Measurements from ENCODE around the gene STXBP6. TPM values are rescaled to one million over a fixed set of nuclear protein-coding genes. Genes with fewer than 3 reads are reported as not detected.
A peak's percentile ranks its signal among the peaks of the same experiment; 100 is the strongest.

STXBP6 gene
- polyA plus RNA-seq, 1 donor from 2014 or later: not detected

DNA sequence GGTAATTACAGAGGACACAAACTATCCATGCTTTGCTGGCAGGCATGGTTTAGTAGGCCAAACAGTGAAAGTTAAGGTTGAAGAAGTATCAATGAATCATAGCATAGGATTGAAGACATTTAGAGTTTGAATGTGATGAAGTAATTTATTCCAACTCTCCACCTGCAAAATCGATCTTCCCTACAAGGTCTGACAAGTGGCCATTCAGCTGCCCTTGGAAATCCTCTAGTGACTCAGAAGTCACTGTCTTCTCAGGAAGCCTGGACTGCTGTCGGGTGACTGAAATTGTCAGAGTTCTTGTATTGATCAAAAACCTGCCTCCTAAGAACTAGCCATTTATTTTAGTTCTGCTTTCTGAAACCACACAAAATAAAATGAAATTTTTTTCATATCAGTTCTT lies 17.7 kb upstream of the STXBP6 start:
- Mint-ChIP-seq H3K27me3 (peaks cover 1% of the 10 kb centered on the region), H3K4me3 (no peak overlapping the region), H3K36me3 (no peaks in the 10 kb centered on the region), H3K27ac (no peak overlapping the region), H3K4me1 (no peaks in the 10 kb centered on the region), H3K9me3 (no peaks in the 10 kb centered on the region)

- no peak overlapping the region for H3K4me3 Mint-ChIP-seq
- peaks cover 4% of the 10 kb centered on the region for H3K27me3 Mint-ChIP-seq
- no peaks in the 10 kb centered on the region for H3K9me3 Mint-ChIP-seq
- H3K4me1 Mint-ChIP-seq: no peaks in the 10 kb centered on the region
- no peaks in the 10 kb centered on the region for H3K36me3 Mint-ChIP-seq
- no peak overlapping the region for H3K27ac Mint-ChIP-seq
These were observed 12.0 kb upstream of the STXBP6 start for GRCh38 chr14:25062022-25062321.

DNA sequence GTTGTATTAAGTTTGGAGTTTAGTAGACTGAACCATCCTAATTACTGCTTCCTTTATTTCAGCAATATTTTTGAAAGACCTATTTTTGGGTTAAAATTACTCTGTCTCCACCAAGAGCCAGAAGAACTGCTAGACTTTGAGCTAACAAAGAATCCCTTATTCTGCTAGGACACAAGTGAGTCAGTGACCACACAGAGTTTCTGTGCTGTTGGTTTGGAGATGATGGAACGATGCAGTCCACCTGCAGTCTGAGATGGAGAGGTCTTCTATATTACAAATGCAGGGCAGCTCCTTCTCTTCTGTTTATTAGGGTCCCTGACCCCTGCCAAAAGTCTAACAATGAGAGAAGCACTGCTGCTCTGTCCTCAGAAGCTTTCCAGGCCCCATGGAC lies 6.7 kb upstream of the STXBP6 start:
- Mint-ChIP-seq H3K9me3 (no peaks in the 10 kb centered on the region), H3K4me1 (no peaks in the 10 kb centered on the region), H3K27me3 (peaks cover 8% of the 10 kb centered on the region), H3K36me3 (peaks cover 2% of the 10 kb centered on the region), H3K27ac (no peak overlapping the region), H3K4me3 (no peak overlapping the region)

GRCh38 chr14:25055992-25056687 lies 6.2 kb upstream of the STXBP6 start:
- Mint-ChIP-seq H3K27me3 (peaks cover 11% of the 10 kb centered on the region), H3K4me1 (no peaks in the 10 kb centered on the region), H3K36me3 (peaks cover 2% of the 10 kb centered on the region), H3K4me3 (no peak overlapping the region), H3K27ac (no peak overlapping the region), H3K9me3 (peaks cover 0 to 2% (median 0%) of the 10 kb centered on the region in 3 donors)

DNA sequence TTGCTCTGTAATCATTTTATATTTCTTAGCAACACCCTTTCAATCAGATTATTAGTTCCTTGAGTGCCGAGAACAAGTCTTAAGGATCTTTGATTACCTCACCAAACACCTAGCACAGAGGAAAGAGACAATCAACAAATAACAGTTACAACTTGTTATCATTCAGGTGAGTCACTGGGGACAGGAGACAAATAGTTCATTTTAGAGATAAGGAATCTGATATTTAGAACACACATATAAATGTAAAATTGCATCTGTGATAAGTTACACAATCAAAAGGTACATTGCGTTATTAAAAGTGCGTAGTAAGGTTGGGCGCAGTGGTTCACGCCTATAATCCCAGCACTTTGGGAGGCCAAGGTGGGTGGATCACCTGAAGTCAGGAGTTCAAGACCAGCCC lies 5.1 kb upstream of the STXBP6 start:
- Mint-ChIP-seq H3K27me3 (peaks cover 18% of the 10 kb centered on the region), H3K36me3 (peaks cover 2% of the 10 kb centered on the region), H3K4me1 (peaks cover 0 to 6% (median 2%) of the 10 kb centered on the region in 3 donors), H3K27ac (no peak overlapping the region), H3K9me3 (peaks cover 0 to 4% (median 0%) of the 10 kb centered on the region in 3 donors), H3K4me3 (no peak overlapping the region)

DNA sequence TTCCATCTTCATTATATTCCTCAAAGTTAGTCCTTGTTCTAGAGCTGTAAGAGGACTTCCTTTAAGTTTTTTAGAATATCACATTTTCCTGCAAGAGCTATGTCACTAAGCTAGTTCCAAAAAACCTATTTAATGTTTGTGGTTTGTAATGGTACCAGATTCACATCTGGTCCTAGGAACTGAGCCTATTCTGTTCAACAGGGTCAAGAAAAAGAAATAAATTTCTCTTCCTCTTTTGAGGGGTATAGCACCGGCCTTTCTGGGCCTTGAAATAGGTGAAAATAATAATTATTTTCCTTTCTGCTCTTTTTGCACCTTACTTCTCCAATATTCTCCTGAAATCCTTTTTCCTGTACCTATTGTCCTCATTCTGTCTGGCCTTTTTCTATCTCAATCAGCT lies 3.6 kb upstream of the STXBP6 start:
- Mint-ChIP-seq H3K9me3 (peaks cover 0 to 4% (median 0%) of the 10 kb centered on the region in 3 donors), H3K27ac (no peak overlapping the region), H3K36me3 (peaks cover 2% of the 10 kb centered on the region), H3K4me1 (peaks cover 0 to 8% (median 2%) of the 10 kb centered on the region in 3 donors), H3K27me3 (peaks cover 27% of the 10 kb centered on the region), H3K4me3 (no peak overlapping the region)

DNA sequence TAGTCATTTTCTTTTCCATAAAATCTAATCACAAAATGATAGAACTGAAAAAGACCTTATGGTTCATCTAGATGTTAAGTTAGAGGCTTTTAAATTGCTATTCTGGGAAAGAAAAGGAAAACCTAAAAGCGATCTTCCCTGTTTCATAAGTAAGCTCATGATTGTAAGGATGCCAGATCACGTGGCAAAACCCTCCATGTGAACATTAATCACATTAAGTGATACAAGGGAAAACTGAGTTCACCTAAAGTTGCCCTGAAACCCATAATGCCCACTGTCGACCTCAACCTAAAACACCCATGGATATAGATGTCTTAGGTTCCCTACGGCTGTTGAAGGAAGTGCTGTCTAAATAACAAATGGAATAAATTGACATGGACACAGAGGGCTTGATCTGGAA lies 3.0 kb upstream of the STXBP6 start:
- Mint-ChIP-seq H3K4me1 (peaks cover 0 to 8% (median 2%) of the 10 kb centered on the region in 3 donors), H3K27me3 (peaks cover 33% of the 10 kb centered on the region), H3K27ac (no peak overlapping the region), H3K36me3 (peaks cover 2% of the 10 kb centered on the region), H3K4me3 (no peak overlapping the region), H3K9me3 (peaks cover 0 to 4% (median 0%) of the 10 kb centered on the region in 3 donors)

- H3K4me1 Mint-ChIP-seq: peaks cover 0 to 8% (median 2%) of the 10 kb centered on the region in 3 donors
- peaks cover 0 to 4% (median 0%) of the 10 kb centered on the region in 3 donors for H3K9me3 Mint-ChIP-seq
- peaks cover 2% of the 10 kb centered on the region for H3K36me3 Mint-ChIP-seq
- peaks cover 37% of the 10 kb centered on the region for H3K27me3 Mint-ChIP-seq
- H3K4me3 Mint-ChIP-seq: no peak overlapping the region
- no peak overlapping the region for H3K27ac Mint-ChIP-seq
These were observed 2.4 kb upstream of the STXBP6 start for GRCh38 chr14:25052385-25052784.

GRCh38 chr14:25050269-25051150 lies 563 bp upstream of the STXBP6 start:
- H3K9me3 Mint-ChIP-seq: peaks cover 0 to 4% (median 0%) of the 10 kb centered on the region in 3 donors
- H3K4me3 Mint-ChIP-seq: peak overlapping the region; percentile 28 to 74 (median 62)
- peaks cover 0 to 8% (median 2%) of the 10 kb centered on the region in 3 donors for H3K4me1 Mint-ChIP-seq
- peaks cover 37% of the 10 kb centered on the region for H3K27me3 Mint-ChIP-seq
- H3K27ac Mint-ChIP-seq: no peak overlapping the region
- peaks cover 1% of the 10 kb centered on the region for H3K36me3 Mint-ChIP-seq

DNA sequence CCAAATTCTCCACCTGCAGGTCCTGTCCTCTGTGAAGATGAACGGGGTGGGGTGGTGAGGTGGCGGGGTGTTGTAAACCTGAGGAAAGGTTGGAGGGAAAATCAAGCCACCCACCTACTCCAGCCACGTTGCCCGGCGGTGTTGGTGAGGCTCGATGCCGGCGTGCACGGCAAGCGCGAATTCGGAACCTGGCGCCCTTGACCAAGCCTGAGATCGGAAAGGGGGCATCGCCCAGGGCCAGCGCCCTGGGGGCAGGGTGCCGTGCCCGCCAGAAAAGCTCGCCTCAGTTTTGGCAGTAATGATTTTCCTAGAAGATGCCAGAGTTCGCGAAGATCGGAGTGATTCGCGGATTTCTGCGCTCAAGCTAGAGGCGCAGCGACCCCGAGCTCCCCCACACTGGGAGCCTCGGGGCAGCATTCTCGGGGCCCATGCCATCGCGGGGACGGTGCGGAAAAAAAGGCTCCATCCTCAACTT lies 817 bp downstream of the STXBP6 start:
- peaks cover 37% of the 10 kb centered on the region for H3K27me3 Mint-ChIP-seq
- peak overlapping the region in 3 of 4 donors; percentile 25 to 79 (median 41) for H3K4me3 Mint-ChIP-seq
- H3K27ac Mint-ChIP-seq: no peak overlapping the region
- H3K36me3 Mint-ChIP-seq: no peaks in the 10 kb centered on the region
- H3K4me1 Mint-ChIP-seq: peaks cover 0 to 8% (median 2%) of the 10 kb centered on the region in 3 donors
- peaks cover 0 to 4% (median 0%) of the 10 kb centered on the region in 3 donors for H3K9me3 Mint-ChIP-seq

DNA sequence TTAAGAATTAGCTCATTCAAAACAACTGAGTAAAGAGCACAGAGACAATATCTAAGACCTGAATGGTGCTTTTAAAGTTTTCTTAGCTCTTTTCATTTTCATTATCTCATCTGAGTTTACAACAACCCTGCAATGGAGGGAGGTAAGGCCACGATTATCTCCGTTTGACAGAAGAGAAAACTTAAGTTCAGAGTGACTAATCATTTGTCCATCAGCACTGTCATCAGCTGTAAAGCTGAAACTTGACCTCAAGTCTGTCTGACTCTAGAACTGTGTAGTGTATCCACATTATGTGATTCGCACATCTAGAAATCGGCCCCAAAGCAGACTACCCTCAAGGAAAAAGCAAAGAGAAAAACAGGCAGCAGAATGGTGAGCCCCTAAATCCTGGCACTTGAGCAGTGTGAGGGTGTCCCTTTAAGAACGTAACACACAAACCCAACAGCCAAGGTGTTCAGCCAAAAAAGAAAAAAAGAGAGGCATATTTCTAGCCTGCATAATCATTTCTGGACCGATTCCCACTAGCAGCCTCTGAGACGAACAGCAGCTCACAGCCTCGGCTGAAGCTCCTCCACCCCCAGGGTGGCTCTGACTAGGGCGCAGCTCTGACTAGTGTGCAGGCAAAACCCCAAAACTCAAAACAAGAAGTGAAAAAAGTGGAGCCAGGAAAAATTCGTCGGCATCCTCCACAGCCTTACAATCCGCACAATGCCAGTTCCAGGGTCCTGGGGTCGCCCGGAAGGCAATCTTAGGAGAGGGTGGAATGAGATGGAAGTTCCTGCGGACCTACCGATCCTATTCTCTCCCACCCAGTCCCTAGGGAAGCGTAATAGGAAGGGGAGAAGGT lies 1.6 kb downstream of the STXBP6 start:
- Mint-ChIP-seq H3K4me1 (peaks cover 0 to 8% (median 2%) of the 10 kb centered on the region in 3 donors), H3K27me3 (peaks cover 36% of the 10 kb centered on the region), H3K4me3 (peak overlapping the region in 3 of 4 donors; percentile 15 to 79 (median 41))

DNA sequence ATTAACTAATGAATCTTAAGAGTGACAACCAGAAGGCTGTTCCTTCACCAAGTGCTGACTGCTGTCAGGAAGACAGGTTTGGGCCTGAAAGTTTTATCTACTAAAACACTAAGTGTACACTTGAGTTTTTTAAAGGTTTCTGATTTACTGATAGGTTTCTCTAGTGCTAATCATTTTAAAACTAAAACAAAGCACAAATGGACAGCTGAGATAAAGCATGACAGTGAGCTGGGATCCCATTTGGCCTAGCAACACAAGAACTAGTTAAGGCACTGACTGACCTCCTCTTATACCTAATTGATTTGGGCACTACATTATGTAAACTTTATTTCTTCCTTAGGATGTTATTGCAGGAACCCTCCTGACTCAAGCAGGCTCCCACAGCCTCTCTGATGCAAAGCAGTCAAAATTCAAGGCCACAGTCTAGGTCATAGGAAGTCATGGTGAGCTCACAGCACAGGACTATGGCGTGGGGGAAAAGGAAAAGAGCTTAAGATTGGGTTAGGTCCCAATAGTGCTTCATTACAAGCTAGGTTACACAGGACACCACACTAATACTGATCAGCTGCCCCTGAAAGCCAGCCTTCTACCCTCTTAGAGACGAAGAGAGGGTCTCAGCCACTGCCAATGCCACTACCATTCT lies 3.5 kb downstream of the STXBP6 start:
- Mint-ChIP-seq H3K9me3 (peaks cover 0 to 4% (median 0%) of the 10 kb centered on the region in 3 donors), H3K4me3 (no peak overlapping the region), H3K27ac (no peak overlapping the region), H3K27me3 (peaks cover 33% of the 10 kb centered on the region), H3K4me1 (peaks cover 0 to 8% (median 2%) of the 10 kb centered on the region in 3 donors), H3K36me3 (no peaks in the 10 kb centered on the region)

More for the DNA sequence above, 1.6 kb downstream of the STXBP6 start:
- Mint-ChIP-seq H3K9me3 (peaks cover 0 to 4% (median 0%) of the 10 kb centered on the region in 3 donors), H3K36me3 (no peaks in the 10 kb centered on the region), H3K27ac (no peak overlapping the region)

GRCh38 chr14:25044106-25044698 lies 5.7 kb downstream of the STXBP6 start:
- Mint-ChIP-seq H3K27ac (no peak overlapping the region), H3K4me1 (peaks cover 0 to 3% (median 0%) of the 10 kb centered on the region in 3 donors), H3K4me3 (no peak overlapping the region), H3K27me3 (peaks cover 20% of the 10 kb centered on the region), H3K36me3 (no peaks in the 10 kb centered on the region), H3K9me3 (no peaks in the 10 kb centered on the region)
